Endometrium (tissue), 2 donors: Measurements from ENCODE around the gene RNLS.
"Not testable (repeated sequence)": the region's sequence is repeated elsewhere in the genome, so short reads cannot be mapped to it uniquely, and the experiment has no call there.

Source experiments
- FAIRE-seq: peaks from 2 replicates; lab custom pipeline; 2012; peaks lifted over from hg19 to GRCh38; lab: Jason Lieb, UNC
- donor health status: control.
- donor health status: control.

The RNLS gene

DNA sequence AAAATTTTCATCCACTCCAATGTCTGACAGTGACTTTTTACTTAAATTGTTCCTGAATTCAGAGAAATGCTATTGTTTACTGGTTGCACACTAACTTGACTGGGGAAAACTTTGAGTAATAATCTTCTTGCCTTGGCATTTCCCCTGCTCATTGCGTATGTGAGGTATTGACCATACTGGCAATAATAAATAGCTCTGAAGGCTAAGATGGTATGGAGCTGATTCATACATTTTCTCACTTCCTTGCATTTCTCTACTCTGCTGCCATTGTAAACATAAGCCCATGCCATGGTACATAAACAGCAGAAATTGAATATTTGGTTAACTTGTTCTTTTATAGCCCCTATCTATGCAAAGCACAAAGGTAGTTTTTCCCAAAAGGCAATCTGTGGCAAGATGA lies 290.0 kb downstream of the RNLS start:
- FAIRE-seq: no peak

DNA sequence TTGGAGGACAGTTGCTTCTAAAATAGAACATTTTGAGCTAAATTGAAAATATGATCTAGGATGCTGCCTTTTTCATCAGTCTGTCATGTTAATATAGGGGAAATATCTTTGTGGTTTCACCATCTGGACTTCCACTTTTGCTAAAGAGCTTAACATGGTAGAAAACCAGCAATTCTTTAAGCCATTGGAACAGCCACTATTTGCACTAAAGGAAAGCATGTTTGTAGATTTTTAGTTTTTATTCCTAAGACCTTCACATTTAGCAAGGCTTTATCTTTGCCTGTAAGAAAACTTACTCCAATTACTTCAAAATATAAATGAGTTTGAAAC lies 291.0 kb downstream of the RNLS start:
- FAIRE-seq: no peak

DNA sequence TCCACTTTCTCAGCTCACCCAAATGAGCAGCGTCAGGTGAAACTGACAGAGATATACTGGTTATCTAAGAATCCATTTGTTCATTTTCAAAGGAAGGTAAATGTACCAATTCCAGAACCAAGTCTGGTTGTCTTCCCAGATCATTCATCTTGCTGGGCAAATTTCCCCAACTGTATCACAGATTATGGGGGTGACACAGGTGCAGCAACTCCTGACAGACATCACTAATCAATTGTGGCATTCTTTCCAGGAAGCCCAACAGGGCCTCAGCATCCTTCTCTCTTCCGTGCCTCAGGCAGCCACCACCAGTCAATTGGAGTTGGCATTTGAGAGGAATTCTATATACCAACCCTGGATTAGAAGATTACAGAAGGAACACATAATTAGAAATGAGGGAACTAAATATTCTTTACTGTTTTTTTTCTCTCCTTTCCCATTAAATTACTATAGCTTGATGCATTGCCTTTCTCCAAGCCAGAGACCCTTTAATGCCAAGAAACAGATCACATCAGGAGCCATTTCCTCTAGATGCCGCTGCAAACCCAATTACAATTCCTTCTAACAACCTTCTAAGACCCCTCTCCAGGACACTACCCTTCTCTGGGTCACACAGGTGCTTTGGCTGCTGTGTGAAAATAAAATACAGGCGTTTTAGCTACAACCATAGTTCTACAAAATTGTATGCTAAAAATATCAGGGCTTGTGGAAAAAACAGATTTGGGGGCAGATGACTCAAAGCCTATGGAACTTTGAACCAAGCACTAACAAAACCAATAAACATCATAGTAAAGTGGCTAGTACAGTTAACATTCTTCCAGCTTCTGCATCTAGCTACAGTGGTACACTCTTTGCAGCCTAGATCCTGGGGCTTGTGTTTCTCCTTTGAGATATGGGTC lies 291.6 kb downstream of the RNLS start:
- no peak for FAIRE-seq

DNA sequence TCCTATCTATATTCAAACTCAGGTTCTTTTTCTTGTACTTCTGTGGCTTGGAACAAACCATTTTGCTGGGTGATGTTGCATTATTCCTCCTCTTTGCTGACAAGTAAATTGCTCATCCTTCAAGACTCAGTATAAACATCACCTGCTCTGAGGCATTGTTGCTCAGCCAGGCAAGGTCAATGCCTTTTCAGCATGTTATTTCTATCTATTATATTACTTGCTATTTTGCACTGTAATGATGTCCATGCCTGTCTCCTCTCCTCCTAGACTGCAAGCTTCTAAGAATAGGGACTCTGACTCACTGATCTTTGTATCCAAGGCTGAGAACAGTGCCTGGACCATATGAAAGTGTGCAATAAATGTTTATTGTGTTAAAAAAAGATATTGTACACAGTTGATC lies 293.8 kb downstream of the RNLS start:
- no peak for FAIRE-seq

DNA sequence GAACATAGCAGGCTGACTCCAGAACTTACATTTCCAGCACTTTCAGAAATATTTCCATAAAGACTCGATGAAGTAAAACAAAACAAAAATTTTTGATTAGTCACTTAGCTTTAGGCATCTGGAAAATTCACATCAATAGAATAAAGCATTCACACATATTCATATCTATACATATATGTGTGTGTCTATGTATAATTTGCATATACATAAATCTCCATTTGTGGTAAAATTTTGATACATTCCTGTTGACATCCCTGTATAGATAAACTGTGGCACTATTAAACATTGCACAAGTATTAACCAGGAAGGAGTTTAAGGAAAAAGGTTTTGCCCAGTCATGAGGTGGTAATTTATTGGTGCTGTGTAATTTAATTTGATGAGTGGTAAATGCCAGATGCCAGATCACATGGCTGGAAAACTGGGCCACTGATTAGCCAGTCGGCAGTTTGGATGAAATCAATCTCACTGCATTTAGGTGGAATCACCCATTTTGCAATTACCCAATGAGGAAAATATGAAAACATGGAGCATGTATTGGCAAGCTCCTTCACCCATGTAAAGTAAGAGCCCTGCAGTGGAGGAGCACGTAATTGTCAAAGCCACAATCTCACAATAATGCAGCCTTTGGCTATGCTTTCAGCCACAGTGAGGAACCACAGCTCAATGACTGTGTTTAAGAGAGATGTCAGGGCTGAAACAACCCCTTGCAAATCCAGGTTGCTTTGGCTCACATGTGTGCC lies 294.6 kb downstream of the RNLS start:
- FAIRE-seq: no peak

DNA sequence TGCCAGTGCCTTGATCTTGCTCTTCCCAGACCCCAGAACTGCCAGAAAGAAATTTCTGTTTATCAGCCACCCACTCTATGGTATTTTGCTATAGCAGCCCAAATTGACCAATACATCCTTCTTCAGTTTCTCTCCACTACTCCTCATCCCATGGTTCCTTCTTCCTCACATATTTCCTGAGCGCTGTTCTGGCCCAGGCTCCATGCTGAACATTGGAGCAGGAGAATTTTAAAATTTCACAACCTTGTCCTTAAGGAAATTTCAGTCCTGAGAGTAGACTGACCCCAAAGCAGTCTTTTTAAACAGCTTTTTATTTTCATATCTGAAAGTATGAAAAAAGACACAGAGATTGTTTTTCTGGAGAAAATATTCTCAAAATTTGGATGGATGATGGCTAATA lies 297.1 kb downstream of the RNLS start:
- FAIRE-seq: no peak

DNA sequence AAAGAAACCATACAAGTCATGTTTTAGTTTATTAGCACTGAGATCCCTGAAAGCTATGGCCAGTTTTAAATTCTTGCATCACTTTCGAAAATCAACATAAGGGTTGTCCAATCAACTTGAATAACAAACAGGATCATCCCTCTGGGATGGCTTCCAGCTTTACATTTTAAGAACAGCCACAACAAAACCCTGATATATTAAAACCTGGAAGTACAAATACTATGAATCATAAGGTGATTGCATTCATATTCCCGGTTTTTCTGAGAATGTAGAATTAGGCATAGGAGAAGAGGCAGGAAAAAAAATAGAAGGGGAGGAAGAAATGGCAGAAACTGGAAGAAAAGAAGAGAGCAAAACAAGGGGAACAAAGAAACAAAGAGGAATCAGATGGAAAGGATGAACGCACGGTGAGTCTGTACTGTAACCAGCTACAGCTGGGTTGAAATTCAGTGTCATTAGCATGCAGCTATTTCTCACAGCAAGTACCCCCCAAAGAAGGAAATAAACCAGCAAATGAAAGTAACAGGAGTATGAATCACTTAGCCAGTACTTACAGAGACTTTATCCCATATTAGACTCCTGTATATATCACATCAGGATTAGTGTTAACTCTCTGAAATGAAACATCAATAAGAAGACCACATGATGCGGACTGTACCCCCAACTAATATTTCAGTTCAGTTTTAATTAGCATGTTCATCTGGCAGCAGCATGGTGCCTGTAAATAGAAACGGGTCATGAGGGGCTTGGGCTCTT lies 301.3 kb downstream of the RNLS start:
- FAIRE-seq: no peak

DNA sequence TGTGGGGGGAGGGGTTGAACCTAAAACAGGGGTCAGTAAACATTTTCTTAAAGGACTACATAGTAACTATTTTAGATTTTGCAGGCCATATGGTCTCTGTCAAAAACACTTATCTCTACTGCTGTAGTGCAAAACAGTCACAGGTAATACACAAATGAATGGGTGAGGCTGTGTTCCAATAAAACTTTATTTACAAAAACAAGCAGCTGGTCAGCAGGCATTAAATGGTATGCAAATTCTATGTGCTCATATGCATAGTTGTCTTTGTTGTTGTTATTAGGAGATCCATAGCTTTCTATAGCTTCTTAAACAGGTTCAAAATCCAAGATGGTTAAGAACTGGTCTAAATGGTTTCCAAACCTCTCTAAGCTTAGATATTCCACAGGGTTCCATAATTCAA lies 302.6 kb downstream of the RNLS start:
- no peak for FAIRE-seq

DNA sequence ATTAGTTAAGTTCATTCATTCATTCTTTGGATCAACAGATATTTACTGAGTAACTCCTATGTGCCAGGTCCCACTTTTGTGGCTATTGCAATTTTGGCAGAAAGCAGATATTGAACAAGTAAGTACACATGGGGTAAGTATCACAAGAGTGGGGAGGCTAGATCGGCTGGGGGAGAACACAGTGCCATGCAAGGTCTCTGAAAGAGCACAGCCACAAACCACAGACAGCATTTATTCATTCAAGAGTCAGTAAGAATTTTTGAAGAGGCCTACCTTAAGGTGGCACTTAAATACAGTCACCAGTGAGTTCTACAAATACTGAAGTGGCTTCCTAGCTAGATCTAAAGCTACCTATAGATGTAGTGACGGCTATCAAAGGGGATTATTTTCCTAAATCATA lies 304.2 kb downstream of the RNLS start:
- FAIRE-seq: no peak

DNA sequence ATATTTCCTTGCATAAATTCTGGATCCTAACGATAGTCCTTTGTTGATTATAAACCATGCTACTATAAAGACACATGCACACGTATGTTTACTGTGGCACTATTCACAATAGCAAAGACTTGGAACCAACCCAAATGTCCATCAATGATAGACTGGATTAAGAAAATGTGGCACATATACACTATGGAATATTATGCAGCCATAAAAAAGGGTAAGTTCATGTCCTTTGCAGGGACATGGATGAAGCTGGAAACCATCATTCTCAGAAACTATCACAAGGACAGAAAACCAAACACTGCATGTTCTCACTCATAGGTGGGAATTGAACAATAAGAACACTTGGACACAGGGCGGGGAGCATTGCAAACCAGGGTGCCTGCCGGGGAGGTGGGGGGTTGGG lies 306.2 kb downstream of the RNLS start:
- not testable (repeated sequence) for FAIRE-seq

DNA sequence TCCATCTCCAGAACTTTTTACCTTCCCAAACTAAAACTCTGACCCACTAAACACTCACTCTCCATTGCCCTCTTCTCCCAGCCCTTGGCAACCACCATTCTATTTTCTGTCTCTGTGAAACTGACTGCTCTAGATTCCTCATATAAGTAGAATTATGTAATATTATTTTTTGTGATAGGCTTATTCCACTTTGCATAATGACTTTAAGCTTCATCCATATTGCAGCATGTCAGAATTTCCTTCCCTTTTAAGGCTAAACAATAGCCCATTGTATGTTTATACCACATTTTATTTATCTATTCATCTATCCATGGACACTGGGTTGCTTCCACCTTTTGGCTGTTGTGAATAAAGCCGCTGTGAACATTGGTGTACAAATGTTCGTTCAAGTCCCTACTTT lies 308.8 kb downstream of the RNLS start:
- FAIRE-seq: no peak

DNA sequence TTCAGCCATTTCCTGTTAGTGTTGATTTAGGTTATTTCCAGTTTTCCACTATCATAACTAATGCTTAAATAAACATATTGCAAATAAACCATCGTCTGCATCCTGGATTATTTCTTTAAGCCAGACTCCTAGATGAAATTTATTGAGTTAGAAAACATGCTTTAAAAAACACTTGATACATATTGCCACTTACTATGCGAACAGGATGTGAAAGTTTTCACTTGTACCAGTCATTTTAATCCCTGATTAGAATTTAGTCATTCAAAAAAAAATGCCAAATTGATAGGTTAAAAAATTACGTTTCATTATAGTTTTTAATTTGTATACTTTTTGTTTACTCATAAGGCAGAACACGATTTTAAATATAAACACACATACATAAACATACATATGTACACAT lies 309.6 kb downstream of the RNLS start:
- no peak for FAIRE-seq

DNA sequence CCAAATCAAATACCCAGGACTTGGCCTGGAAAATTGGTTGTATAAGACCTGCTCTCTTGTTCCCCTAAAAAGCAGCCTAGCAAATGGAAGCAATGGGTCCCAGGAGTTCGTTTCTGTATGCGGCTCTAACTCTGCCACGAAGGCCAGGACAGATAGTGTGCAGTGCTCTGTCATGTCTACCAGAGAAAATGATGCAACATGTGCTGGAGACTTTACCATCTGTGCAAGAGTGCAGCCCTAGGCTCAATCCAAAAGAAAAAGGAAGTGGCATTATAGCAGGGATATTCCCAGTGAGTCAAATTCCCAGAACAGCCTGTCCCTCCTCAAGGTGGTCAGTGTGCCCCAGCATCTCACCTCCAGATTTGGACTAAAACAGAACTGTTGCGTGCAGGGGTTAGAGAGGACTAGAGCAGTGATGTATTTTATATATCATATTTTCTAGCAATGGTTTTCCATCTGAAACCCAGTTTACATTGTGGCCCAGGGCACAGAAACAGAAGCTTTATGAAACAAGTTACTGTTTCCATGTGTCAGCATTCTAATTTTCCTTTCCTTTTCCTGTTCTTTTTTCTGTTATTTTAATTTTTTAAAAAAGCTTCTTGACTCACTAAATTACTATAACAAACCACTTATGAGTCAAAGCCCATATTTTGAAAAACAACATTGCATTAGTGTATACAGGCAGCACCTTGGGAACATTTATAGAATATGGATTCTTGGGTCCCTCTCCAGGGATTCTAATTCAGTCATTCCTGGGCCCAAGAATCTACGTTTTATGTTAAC lies 311.2 kb downstream of the RNLS start:
- no peak for FAIRE-seq

DNA sequence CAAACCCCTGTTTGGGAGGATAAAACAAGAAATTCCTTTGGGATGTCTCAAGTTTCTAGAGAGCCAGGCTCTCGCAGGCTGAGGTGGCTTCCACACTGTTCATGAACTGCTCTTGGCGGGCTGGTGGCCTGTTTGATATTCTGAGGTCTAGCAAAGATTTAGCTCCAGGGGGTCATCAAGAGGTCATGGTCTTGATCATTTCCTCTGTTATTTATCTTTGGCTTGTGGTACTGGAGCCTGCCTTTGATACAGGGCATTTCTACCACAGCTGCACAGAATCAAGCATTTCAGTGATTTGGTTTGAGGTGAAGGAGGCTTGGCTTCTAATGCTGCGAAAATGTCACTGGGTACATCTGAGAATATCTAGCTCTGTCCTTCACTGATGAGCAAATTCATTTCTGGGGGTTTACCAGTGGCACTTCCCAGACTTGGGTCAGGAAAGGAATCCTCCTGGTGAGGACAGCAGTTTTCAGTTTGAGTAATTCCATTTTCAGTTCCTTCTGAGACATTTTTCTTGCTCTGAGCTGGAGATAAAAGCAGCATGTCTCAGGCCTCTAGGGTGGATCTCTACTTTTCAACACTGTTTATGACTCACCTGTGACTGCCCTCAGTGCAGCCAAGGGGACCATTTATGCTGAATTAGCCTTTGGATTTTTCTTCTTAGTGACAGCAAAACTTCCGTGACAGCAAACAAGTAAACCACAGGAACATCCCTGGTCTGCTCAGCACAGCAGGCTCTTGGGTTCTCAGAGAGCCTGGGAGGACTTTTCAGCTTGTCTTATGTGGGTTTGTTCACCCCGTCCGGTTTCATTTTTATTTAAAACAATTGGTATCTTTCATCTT lies 312.0 kb downstream of the RNLS start:
- FAIRE-seq: no peak

DNA sequence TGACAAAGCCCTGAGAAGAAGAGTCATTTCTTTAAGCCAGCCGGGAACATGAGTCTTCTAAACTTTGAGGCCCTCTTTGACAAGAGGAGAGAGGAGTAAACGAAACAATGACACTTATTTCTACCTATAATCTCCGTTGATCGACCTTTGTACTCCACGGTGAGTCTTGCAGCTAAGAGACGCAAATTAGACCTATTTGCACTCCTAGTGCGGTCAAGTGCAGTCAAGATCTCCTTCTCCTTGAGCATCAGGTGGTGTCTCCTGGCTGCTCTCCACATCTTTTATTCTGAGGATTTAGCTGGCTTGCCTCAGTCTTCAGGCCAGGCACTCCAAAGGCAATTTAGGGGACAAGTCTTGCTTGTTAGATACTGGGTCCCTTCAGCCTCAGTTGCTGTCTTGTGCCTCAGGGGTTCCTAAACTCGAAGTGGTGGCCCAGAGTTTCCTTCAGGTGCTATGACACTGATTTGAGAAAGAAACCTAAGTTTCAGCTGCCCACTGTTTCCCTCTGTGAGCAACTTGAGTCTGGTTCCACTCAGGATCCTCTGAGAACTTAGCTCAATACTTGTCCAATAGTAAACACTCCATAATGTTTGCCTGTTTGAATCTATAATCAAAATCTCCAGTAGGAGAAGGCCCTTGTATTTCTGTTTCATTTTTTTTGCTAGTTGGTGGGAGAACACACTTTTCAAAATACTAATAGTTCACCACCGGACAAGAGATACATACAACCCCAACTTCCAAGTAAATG lies 312.9 kb downstream of the RNLS start:
- no peak for FAIRE-seq

DNA sequence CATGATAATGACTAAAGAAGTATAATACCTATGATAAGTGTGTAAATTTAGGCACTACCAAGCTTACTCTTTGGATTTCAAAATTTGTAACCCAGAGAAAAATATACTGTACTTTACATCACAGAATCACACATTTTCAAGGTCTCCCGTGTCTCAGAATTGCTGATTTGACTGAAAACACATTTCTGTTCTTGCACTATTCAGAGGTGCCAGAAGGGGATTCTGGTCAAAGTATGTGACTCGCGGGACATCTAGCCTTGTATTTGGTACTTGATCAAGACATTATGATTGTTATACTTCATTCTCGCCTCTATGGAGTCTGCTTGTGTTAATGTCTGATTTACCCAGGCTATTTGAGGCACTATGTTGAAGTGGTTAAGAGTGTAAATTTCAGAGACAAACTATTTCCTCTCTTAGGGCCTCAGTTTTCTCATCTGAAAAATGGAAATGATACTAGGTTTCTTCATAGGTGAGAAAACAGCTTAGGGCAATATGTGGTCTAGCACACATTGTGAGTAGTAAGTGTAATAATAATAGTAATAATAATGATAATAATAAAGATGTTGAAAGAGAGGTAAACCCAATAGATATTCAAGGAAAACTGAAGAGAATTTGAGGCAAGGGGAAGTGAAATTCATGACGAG lies 320.4 kb downstream of the RNLS start:
- FAIRE-seq: no peak

DNA sequence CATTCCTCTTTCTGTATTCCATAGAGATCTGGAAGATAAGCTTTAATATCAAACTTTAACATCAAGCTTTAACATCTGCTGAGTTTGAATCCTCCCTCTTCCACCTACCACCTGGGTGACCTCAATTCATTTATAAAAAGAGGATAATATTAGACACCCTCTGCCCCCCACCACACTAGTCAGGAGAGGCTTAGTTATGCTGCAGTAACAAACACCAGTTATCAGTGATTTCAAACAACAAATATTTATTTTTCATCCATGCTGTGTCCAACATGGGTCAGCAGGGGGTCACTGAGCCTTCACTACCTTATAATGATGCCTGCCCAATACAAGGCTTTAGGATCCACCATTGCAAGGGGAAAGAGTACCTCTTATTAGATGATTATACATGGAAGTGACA lies 322.0 kb downstream of the RNLS start:
- FAIRE-seq: no peak

DNA sequence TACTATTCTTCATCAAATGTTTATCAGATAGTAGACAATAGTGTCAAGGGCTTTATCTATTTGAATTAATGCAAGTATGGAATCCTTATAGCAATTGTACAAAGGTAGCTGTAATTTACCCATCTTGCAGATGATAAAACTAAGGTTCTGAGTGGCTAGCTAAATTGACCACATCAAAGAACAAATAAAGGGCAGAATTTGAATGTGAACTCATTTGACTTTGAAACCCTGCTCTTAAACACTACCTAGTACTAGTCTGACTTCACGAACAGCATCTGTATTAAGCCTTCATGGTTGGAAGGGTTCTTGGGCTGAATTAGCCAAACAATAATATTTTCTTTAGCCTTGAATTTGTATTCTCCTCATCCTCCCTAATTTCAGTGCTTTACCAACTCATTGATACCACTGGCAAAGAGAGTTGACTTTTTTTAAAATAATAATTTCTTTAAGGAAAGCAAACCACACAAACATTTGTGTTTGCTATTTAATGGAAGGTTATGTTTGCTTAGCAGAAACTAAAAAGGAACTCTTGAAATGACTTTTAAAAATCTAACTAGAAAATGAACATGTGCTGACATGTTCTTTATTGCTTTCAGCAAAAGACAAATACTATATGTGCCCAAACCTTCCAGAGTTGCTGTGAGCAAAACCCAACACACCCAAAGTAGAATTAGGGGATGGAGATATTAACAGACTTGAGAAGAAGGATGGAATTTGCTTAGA lies 322.6 kb downstream of the RNLS start:
- FAIRE-seq: no peak

DNA sequence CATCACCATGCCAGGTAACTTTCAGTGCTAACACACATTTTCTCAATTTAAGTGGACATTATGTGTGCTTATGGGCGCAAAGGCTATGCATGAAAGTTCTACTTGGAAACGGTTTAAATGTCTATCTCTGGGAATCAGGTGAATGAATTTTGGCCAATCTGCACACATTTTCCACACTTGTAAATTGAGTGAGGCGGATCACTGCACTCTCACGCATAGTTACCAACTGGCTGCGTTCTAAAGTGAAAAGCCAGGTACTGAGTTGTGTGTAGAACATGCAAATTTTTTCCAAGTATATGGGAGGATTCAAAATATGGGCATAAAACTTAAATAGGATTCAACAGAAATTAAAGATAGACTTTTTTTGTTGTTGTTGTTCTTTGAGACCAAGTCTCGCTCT lies 323.7 kb downstream of the RNLS start:
- FAIRE-seq: no peak
